Endometrial microvascular endothelial cells (primary cell): Measurements from ENCODE around the gene SIGLEC12. TPM values are rescaled to one million over a fixed set of nuclear protein-coding genes. Genes with fewer than 3 reads are reported as not detected.

Experiments used
- in situ Hi-C: cut with HindIII; loops from 2 replicates; pipeline ENCODE4 v1.10.0; 2017; ENCODE audit warnings: low sequenced_read_pairs, low pct_unique_long_range_greater_than_20kb; ENCODE audit errors: inconsistent ontology term
- total RNA-seq: library from RNA; depleted of rRNA; stranded (reverse); fragments of >200 nt; gene quantifications from one replicate; pipeline ENCODE4 v1.2.3, GENCODE V29; 2015; ENCODE audit errors: inconsistent ontology term

The SIGLEC12 gene
- total RNA-seq, 1 donor from 2014 or later: not detected

- in situ Hi-C loops: no loop called here
Measured at GRCh38 chr19:51491586-51491985, 10.0 kb downstream of the SIGLEC12 start.

- in situ Hi-C loops: no loop called here
Measured at GRCh38 chr19:51490676-51491075, 10.9 kb downstream of the SIGLEC12 start.

- in situ Hi-C loops: no loop called here
Measured at GRCh38 chr19:51489113-51489512, 12.5 kb downstream of the SIGLEC12 start.

GRCh38 chr19:51488491-51488890, 13.1 kb downstream of the SIGLEC12 start:
- in situ Hi-C loops: no loop called here

GRCh38 chr19:51485960-51486660, 15.5 kb downstream of the SIGLEC12 start:
- in situ Hi-C loops: no loop called here

GRCh38 chr19:51480590-51480989, 21.0 kb downstream of the SIGLEC12 start:
- in situ Hi-C loops: no loop called here

GRCh38 chr19:51479531-51480331, 21.9 kb downstream of the SIGLEC12 start:
- in situ Hi-C loops: no loop called here

GRCh38 chr19:51478381-51479234, 23.0 kb downstream of the SIGLEC12 start, which contains the start of gene CEACAM18:
CEACAM18 (plus strand) TSS chr19:51478539.
- in situ Hi-C loops: no loop called here

- in situ Hi-C loops: no loop called here
Measured at GRCh38 chr19:51477344-51477743, 24.3 kb downstream of the SIGLEC12 start.

- in situ Hi-C loops: no loop called here
Measured at GRCh38 chr19:51476164-51476563, 25.4 kb downstream of the SIGLEC12 start.

- in situ Hi-C loops: no loop called here
Measured at GRCh38 chr19:51473009-51473707, 28.4 kb downstream of the SIGLEC12 start.

GRCh38 chr19:51472607-51473006, 29.0 kb downstream of the SIGLEC12 start:
- in situ Hi-C loops: no loop called here

- in situ Hi-C loops: no loop called here
Measured at GRCh38 chr19:51471527-51471926, 30.1 kb downstream of the SIGLEC12 start.

GRCh38 chr19:51470966-51471365, 30.6 kb downstream of the SIGLEC12 start:
- in situ Hi-C loops: no loop called here

GRCh38 chr19:51469629-51470028, 32.0 kb downstream of the SIGLEC12 start:
- in situ Hi-C loops: no loop called here

- in situ Hi-C loops: no loop called here
Measured at GRCh38 chr19:51469162-51469561, 32.4 kb downstream of the SIGLEC12 start.

GRCh38 chr19:51468545-51468920, 33.1 kb downstream of the SIGLEC12 start:
- in situ Hi-C loops: no loop called here

- in situ Hi-C loops: no loop called here
Measured at GRCh38 chr19:51467864-51468544, 33.6 kb downstream of the SIGLEC12 start.
